HFFc6 (cell line): Measurements from ENCODE around the gene CACFD1. TPM values are rescaled to one million over a fixed set of nuclear protein-coding genes. Genes with fewer than 3 reads are reported as not detected.

Experiments used
- DNase-seq: peaks from one replicate; pipeline ENCODE4 v3.0.0-alpha.2; 2018
- H3K27ac Mint-ChIP-seq: 2 replicates; pipeline ENCODE4 v1.8.0; 2020; ENCODE audit warnings: mild to moderate bottlenecking, mixed read lengths
- H3K27me3 Mint-ChIP-seq: 2 replicates; pipeline ENCODE4 v1.8.0; 2021; ENCODE audit warnings: mild to moderate bottlenecking, moderate library complexity, mixed read lengths; ENCODE audit not compliant: insufficient read depth
- H3K36me3 Mint-ChIP-seq: 2 replicates; pipeline ENCODE4 v1.8.0; 2021; ENCODE audit warnings: low read depth, mixed read lengths
- H3K4me1 Mint-ChIP-seq: 2 replicates; pipeline ENCODE4 v1.8.0; 2020; ENCODE audit warnings: low read depth, mixed read lengths
- H3K4me3 Mint-ChIP-seq: 2 replicates; pipeline ENCODE4 v1.8.0; 2020; ENCODE audit warnings: mild to moderate bottlenecking, moderate library complexity, mixed read lengths
- H3K9me3 Mint-ChIP-seq: 2 replicates; pipeline ENCODE4 v1.8.0; 2020; ENCODE audit warnings: mild to moderate bottlenecking, mixed read lengths
- total RNA-seq, 6 experiments: library from RNA; stranded (reverse); fragmentation: NEBNext Ultra II Directional; extraction: Animal tissue kit (Norgen Biotek cat#: 25700); gene quantifications; 2 replicates in 1 of 6; 3 replicates in 5 of 6; pipeline ENCODE4 v1.2.3, GENCODE V29; 2021
- TF ChIP-seq, protein P1 (sequence below): fragments of 200-600 bp; sonication (generic); IDR thresholded peaks from 2 replicates; pipeline ENCODE4 v1.5.0; 2021; ENCODE audit warnings: antibody characterized with exemption, mild to moderate bottlenecking

CACFD1 gene
- total RNA-seq, 6 experiments from 2014 or later: 5.0 to 9.1 (median 6.7) TPM

DNA sequence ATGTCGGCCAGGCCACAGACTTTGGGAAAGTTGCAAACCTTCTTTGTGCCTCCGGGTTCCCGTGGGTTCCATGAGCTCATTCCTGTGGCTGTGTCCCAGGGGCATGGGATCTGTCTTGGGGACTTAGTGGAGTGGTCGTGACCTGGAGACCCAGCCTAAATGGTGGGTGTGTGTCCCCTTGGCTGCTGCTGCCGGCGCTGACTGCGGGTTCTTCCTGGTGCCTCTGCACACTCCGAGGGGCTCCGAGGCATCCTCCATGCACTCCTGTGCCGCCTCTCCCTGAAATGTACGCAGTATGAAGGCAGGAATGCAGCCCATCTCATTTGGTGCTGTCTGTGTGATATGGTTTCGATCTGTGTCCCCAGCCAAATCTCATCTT is 40.1 kb downstream of the CACFD1 start:
- Mint-ChIP-seq H3K4me3 (no peak overlapping the region), H3K4me1 (no peaks in the 10 kb centered on the region), H3K27me3 (peaks cover 40% of the 10 kb centered on the region), H3K36me3 (peaks cover 17% of the 10 kb centered on the region), H3K9me3 (peaks cover 26% of the 10 kb centered on the region), H3K27ac (no peak overlapping the region)
- DNase-seq: no peak
- TF ChIP-seq, protein P1, sequence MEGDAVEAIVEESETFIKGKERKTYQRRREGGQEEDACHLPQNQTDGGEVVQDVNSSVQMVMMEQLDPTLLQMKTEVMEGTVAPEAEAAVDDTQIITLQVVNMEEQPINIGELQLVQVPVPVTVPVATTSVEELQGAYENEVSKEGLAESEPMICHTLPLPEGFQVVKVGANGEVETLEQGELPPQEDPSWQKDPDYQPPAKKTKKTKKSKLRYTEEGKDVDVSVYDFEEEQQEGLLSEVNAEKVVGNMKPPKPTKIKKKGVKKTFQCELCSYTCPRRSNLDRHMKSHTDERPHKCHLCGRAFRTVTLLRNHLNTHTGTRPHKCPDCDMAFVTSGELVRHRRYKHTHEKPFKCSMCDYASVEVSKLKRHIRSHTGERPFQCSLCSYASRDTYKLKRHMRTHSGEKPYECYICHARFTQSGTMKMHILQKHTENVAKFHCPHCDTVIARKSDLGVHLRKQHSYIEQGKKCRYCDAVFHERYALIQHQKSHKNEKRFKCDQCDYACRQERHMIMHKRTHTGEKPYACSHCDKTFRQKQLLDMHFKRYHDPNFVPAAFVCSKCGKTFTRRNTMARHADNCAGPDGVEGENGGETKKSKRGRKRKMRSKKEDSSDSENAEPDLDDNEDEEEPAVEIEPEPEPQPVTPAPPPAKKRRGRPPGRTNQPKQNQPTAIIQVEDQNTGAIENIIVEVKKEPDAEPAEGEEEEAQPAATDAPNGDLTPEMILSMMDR: no peak

DNA sequence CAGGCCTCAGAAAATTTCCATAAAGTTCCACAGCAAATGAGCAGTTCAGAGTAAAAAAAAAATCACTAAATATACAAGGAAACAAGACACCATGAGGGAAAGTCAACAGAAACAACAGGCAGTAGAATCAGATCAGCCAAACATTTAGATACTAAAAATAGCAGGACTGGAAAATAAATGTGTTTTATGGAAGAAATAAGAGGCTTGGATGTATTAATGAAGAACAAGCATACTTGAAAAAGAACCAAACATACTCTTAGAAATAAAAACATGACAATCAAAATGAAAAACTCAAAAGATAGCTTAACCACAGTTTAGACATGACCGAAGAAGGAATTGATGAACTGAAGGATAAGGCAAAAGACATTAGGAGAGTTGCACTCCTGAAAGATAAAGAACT is 42.3 kb downstream of the CACFD1 start:
- H3K36me3 Mint-ChIP-seq: peaks cover 17% of the 10 kb centered on the region

DNA sequence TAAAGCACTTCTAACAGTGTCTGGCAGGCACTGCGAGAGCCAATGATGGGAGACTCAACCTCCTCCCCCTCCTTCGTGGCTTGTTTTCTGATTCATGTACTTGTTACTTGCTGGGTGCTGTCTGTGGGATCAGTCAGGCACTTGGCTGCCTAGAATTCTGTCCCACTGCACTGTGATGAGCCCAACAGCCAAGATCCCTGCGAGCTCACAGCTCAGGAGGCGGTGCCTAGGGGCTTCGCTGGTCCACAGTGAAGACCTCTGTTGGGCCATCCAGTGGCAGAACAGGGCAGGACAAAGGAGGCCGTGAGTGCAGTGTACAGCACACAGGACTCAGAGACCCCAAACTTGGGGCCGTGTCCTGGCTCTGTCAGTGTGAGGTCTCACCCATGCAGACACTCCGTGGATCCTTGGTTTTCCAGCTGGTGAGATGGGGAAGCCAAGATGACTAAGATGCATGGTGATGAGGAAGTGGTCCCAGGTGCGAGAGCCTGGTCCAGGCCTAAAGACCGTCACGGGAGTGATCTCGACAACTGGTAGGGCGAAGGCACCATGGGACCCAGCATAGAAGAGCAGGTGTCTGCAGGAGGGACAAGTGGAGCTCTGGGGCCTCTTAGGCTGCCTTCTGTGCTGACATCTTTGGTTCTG is 45.5 kb downstream of the CACFD1 start:
- H3K36me3 Mint-ChIP-seq: peaks cover 17% of the 10 kb centered on the region
- DNase-seq: peak; percentile 13

More for the DNA sequence above, 42.3 kb downstream of the CACFD1 start:
- DNase-seq: no peak
- TF ChIP-seq, protein P1: no peak
- Mint-ChIP-seq H3K27me3 (peaks cover 40% of the 10 kb centered on the region), H3K9me3 (peaks cover 26% of the 10 kb centered on the region), H3K4me3 (no peak overlapping the region), H3K27ac (no peak overlapping the region), H3K4me1 (peaks cover 20% of the 10 kb centered on the region)

DNA sequence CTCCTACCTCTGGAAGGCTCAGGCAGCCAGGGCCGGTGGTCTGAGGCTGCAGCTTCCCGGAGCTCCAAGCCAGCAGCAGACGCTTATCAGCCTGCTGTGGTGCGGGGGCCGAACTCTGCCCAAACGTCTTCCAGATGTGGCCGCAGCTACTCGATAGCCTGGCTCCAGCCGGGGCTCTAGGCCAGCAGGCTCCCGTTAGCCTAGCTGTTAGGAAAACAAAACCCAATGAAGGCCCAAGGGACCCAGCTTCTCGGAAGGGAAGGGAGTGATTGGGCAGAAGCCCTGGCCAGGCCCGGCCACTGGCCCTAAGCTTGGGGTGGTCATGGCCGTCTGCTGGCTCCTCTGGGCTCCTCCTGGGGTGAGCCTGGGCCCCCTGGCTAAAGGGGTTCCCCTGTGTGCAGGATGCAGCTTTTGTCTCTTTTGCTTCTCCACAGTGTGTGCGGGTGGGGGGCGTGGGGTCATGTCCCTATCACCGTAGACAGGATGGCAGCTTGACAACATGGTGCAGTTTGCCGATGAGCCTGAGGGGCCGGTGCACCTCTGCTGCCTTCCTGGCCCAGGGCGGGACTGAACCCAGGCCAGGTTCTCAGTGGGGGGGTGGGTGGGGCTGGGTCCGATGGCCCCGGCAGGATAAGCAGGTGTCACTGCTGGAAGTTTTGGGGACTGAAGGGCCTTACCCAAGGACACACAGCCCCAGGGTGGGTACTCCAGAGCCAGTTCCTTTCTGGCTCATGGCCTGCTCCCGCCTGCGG is 46.3 kb downstream of the CACFD1 start:
- Mint-ChIP-seq H3K4me1 (peaks cover 34% of the 10 kb centered on the region), H3K36me3 (peaks cover 17% of the 10 kb centered on the region), H3K9me3 (peaks cover 18% of the 10 kb centered on the region), H3K4me3 (no peak overlapping the region), H3K27me3 (peaks cover 19% of the 10 kb centered on the region), H3K27ac (no peak overlapping the region; the same call in 1 of the 2 replicates)
- TF ChIP-seq, protein P1: no peak
- no peak for DNase-seq

More for the DNA sequence above, 45.5 kb downstream of the CACFD1 start:
- peaks cover 34% of the 10 kb centered on the region for H3K4me1 Mint-ChIP-seq
- H3K9me3 Mint-ChIP-seq: peaks cover 23% of the 10 kb centered on the region
- H3K4me3 Mint-ChIP-seq: no peak overlapping the region
- TF ChIP-seq, protein P1: no peak; the same call in 1 of the 2 replicates
- no peak overlapping the region for H3K27ac Mint-ChIP-seq
- peaks cover 21% of the 10 kb centered on the region for H3K27me3 Mint-ChIP-seq

DNA sequence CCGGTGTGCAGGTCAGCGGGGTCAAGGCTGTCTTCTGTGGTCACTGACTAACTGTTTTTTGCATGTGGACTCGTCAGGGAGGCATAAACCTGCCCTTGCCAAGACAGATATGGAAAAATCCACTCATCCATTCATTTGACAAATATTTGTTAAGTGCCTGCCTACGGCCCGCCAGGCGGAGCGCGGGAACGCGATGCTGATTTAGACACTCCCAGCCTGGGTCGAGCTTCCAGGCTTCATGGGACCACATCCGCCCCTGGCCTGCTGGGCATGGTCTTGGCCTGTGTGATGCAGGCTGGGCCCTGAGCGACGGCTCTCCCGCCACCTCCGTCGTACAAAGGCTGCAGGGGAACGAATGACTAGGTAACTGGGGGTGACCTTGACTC is 46.9 kb downstream of the CACFD1 start:
- peak overlapping the region; percentile 75; the same call in 1 of the 2 replicates for H3K27ac Mint-ChIP-seq
- DNase-seq: peak; percentile 92
- no peak overlapping the region for H3K4me3 Mint-ChIP-seq
- peaks cover 11% of the 10 kb centered on the region for H3K36me3 Mint-ChIP-seq
- peaks cover 34% of the 10 kb centered on the region for H3K4me1 Mint-ChIP-seq
- H3K9me3 Mint-ChIP-seq: peaks cover 12% of the 10 kb centered on the region
- TF ChIP-seq, protein P1: peak; percentile 37
- H3K27me3 Mint-ChIP-seq: peaks cover 15% of the 10 kb centered on the region
